Transverse colon (tissue), 4 donors: ENCODE measurements around the gene VANGL1. TPM values are rescaled to one million over a fixed set of nuclear protein-coding genes. Genes with fewer than 3 reads are reported as not detected.
A peak's percentile ranks its signal among the peaks of the same experiment; 100 is the strongest.

Source experiments
- DNase-seq: peaks from one replicate; pipeline ENCODE4 v3.0.0-alpha.2; 2019
- H3K27ac ChIP-seq, 4 donors: fragments of 200-600 bp; sonication (generic); 2 replicates each; pipeline ENCODE4 v1.5.1; 2016 to 2018; ENCODE audit warnings: inconsistent platforms in 4 of 4
- H3K27me3 ChIP-seq: fragments of 200-600 bp; sonication (generic); 2 replicates; pipeline ENCODE4 v1.5.1; 2017; ENCODE audit warnings: inconsistent platforms
- H3K36me3 ChIP-seq, 4 donors: fragments of 200-600 bp; sonication (generic); 2 replicates each; pipeline ENCODE4 v1.5.1; 2017 to 2019; ENCODE audit warnings: inconsistent platforms in 4 of 4
- H3K4me1 ChIP-seq, 4 donors: fragments of 200-600 bp; sonication (generic); 2 replicates each; pipeline ENCODE4 v1.5.1; 2017 to 2020; ENCODE audit warnings: inconsistent platforms in 4 of 4
- H3K4me3 ChIP-seq, 4 donors: fragments of 200-600 bp; sonication (generic); 1 replicate in 1 of 4; 2 replicates in 3 of 4; pipeline versions ENCODE4 v1.5.1 to v1.6.1; 2017 to 2019; ENCODE audit warnings: inconsistent platforms in 4 of 4
- H3K9me3 ChIP-seq, 2 donors: fragments of 200-600 bp; sonication (generic); 2 replicates each; pipeline ENCODE4 v1.5.1; 2017 to 2019; ENCODE audit warnings: inconsistent platforms in 2 of 2
- CTCF ChIP-seq, 5 experiments: fragments of 200-600 bp in 3 of 5; fragments of 450-650 bp in 2 of 5; sonication (generic) in 3 of 5; IDR thresholded peaks; 1 replicate in 2 of 5; 2 replicates in 3 of 5; pipeline ENCODE4 v1.5.1; 2016 to 2017; ENCODE audit warnings: antibody characterized with exemption in 5 of 5, inconsistent platforms in 3 of 5, mild to moderate bottlenecking in 2 of 5, moderate library complexity in 1 of 5
- EP300 ChIP-seq: sonication (generic); formaldehyde crosslinking; IDR thresholded peaks from one replicate; pipeline ENCODE4 v1.6.1; 2017; ENCODE audit warnings: antibody characterized with exemption, low read depth
- POLR2A ChIP-seq: fragments of 450-650 bp; IDR thresholded peaks from one replicate; pipeline ENCODE4 v1.6.1; 2016; ENCODE audit warnings: antibody characterized with exemption, mild to moderate bottlenecking, moderate library complexity
- POLR2AphosphoS5 ChIP-seq, 3 donors: sonication (generic); formaldehyde crosslinking; IDR thresholded peaks; one replicate each; pipeline ENCODE4 v1.6.1; 2016; ENCODE audit warnings: antibody characterized with exemption in 3 of 3
- WGBS, 2 donors: methylation state at CpG; one replicate each; pipeline ENCODE4 v1.1.5; 2018; ENCODE audit warnings: low coverage in 1 of 2; 5-methylcytosine and 5-hydroxymethylcytosine counted together
- in situ Hi-C, 4 donors: fragments of 200-750 bp; cut with MboI; loops; one replicate each; pipeline versions ENCODE4 v1.15.0 to v1.15.1; 2017; ENCODE audit warnings: low sequenced_read_pairs in 3 of 4, low pct_ligation_motif_present in 1 of 4, low pct_unique_long_range_greater_than_20kb in 1 of 4
- intact Hi-C: fragments of 100-400 bp; cut with DNase I; formaldehyde crosslinking; loops from one replicate; pipeline ENCODE4 v1.15.1; 2023; ENCODE audit warnings: low total_unique reads
- total RNA-seq, 4 donors: library from RNA; depleted of rRNA; stranded (reverse); fragments of >200 nt; gene quantifications; one replicate each; pipeline ENCODE4 v1.1.0, GENCODE V29; 2016

Gene VANGL1
- total RNA-seq, 4 donors from 2014 or later: 5.6 to 26.9 (median 16.9) TPM

GRCh38 chr1:115648717-115649691, 7.2 kb downstream of the VANGL1 start:
- H3K27ac ChIP-seq: peak overlapping the region in 3 of 4 donors; percentile 26 to 62 (median 57)
- intact Hi-C loops: no loop called here
- peaks cover 27 to 71% (median 37%) of the 10 kb centered on the region in 4 donors for H3K4me1 ChIP-seq
- H3K9me3 ChIP-seq: no peaks in the 10 kb centered on the region
- H3K4me3 ChIP-seq: no peak overlapping the region
- no peaks in the 10 kb centered on the region for H3K36me3 ChIP-seq
- no peak for TF ChIP-seq POLR2AphosphoS5 (IDR thresholded peaks at IDR 0.05)
- TF ChIP-seq POLR2A: no peak
- no peak for TF ChIP-seq CTCF (IDR thresholded peaks at IDR 0.05)
- no peak for TF ChIP-seq EP300
- 47 to 53% methylated on average over 6 to 13 of the region's 13 CpGs for WGBS, 2 donors
- in situ Hi-C loops: no loop called here
- no peaks in the 10 kb centered on the region for H3K27me3 ChIP-seq
- DNase-seq: no peak

- in situ Hi-C loops: no loop called here
- H3K27me3 ChIP-seq: no peaks in the 10 kb centered on the region
- H3K4me3 ChIP-seq: no peak overlapping the region
- peak overlapping the region; percentile 24 to 62 (median 42) for H3K27ac ChIP-seq
- peaks cover 27 to 69% (median 38%) of the 10 kb centered on the region in 4 donors for H3K4me1 ChIP-seq
- H3K36me3 ChIP-seq: no peaks in the 10 kb centered on the region
- WGBS, 2 donors: 31 to 42% methylated on average over 2 to 3 of the region's 3 CpGs
- peak; percentile 35 for DNase-seq
- intact Hi-C loops: no loop called here
- H3K9me3 ChIP-seq: no peaks in the 10 kb centered on the region
- TF ChIP-seq CTCF (IDR thresholded peaks at IDR 0.05): no peak
- no peak for TF ChIP-seq POLR2AphosphoS5 (IDR thresholded peaks at IDR 0.05)
- no peak for TF ChIP-seq POLR2A
- TF ChIP-seq EP300: no peak
Measured at GRCh38 chr1:115649964-115650363, 8.2 kb downstream of the VANGL1 start.

- H3K4me3 ChIP-seq: no peak overlapping the region
- no peaks in the 10 kb centered on the region for H3K9me3 ChIP-seq
- WGBS, 2 donors: 73% methylated on average over 3 of the region's 3 CpGs; no CpG with 5 or more reads in 1 of the 2 donors
- intact Hi-C loops: no loop called here
- H3K27me3 ChIP-seq: no peaks in the 10 kb centered on the region
- H3K27ac ChIP-seq: peak overlapping the region in 3 of 4 donors; percentile 26 to 62 (median 57)
- DNase-seq: peak; percentile 58
- peaks cover 27 to 68% (median 42%) of the 10 kb centered on the region in 4 donors for H3K4me1 ChIP-seq
- H3K36me3 ChIP-seq: no peaks in the 10 kb centered on the region
- in situ Hi-C loops: no loop called here
- TF ChIP-seq CTCF (IDR thresholded peaks at IDR 0.05) (no peak), POLR2A (no peak), EP300 (no peak), POLR2AphosphoS5 (IDR thresholded peaks at IDR 0.05) (no peak)
Measured at GRCh38 chr1:115650961-115651360, 9.2 kb downstream of the VANGL1 start.

- TF ChIP-seq CTCF (IDR thresholded peaks at IDR 0.05): peak in 1 of 5 experiments; percentile 23
- TF ChIP-seq POLR2A: no peak
- peak; percentile 37 for DNase-seq
- H3K27me3 ChIP-seq: no peaks in the 10 kb centered on the region
- peak overlapping the region; percentile 3 to 62 (median 42) for H3K27ac ChIP-seq
- in situ Hi-C loops: no loop called here
- peaks cover 27 to 63% (median 42%) of the 10 kb centered on the region in 4 donors for H3K4me1 ChIP-seq
- intact Hi-C loops: no loop called here
- H3K4me3 ChIP-seq: no peak overlapping the region
- no peaks in the 10 kb centered on the region for H3K36me3 ChIP-seq
- WGBS, 2 donors: 63 to 78% methylated on average over 5 to 8 of the region's 8 CpGs
- no peaks in the 10 kb centered on the region for H3K9me3 ChIP-seq
Measured at GRCh38 chr1:115651391-115651790, 9.6 kb downstream of the VANGL1 start.
